Glutamatergic neuron (in vitro differentiated cells): ENCODE results near the gene SHANK3. TPM values are rescaled to one million over a fixed set of nuclear protein-coding genes. Genes with fewer than 3 reads are reported as not detected.

ENCODE experiments used
- DNase-seq: peaks from one replicate; pipeline ENCODE4 v3.0.0; 2022
- H3K27ac Mint-ChIP-seq: one replicate; pipeline ENCODE4 v1.8.0; 2020; ENCODE audit warnings: mild to moderate bottlenecking, mixed read lengths, inconsistent platforms; ENCODE audit not compliant: unreplicated experiment
- H3K27me3 Mint-ChIP-seq: one replicate; pipeline ENCODE4 v1.8.0; 2020; ENCODE audit warnings: mild to moderate bottlenecking, moderate library complexity, mixed read lengths, inconsistent platforms; ENCODE audit not compliant: unreplicated experiment
- H3K36me3 Mint-ChIP-seq: one replicate; pipeline ENCODE4 v1.8.0; 2020; ENCODE audit warnings: mild to moderate bottlenecking, mixed read lengths, inconsistent platforms; ENCODE audit not compliant: unreplicated experiment
- H3K4me1 Mint-ChIP-seq: one replicate; pipeline ENCODE4 v1.8.0; 2020; ENCODE audit warnings: mild to moderate bottlenecking, low read depth, mixed read lengths, inconsistent platforms; ENCODE audit not compliant: unreplicated experiment
- H3K4me3 Mint-ChIP-seq: one replicate; pipeline ENCODE4 v1.8.0; 2020; ENCODE audit warnings: mild to moderate bottlenecking, mixed read lengths, inconsistent platforms; ENCODE audit not compliant: unreplicated experiment
- H3K9me3 Mint-ChIP-seq: one replicate; pipeline ENCODE4 v1.8.0; 2020; ENCODE audit warnings: mild to moderate bottlenecking, moderate library complexity, mixed read lengths, inconsistent platforms; ENCODE audit not compliant: unreplicated experiment
- CTCF ChIP-seq: fragments of 200-600 bp; sonication (generic); IDR thresholded peaks from one replicate; pipeline ENCODE4 v1.5.0; 2021; ENCODE audit not compliant: partially characterized antibody, unreplicated experiment
- total RNA-seq: library from RNA; stranded (reverse); fragmentation: NEBNext Ultra II Directional; extraction: Animal tissue kit (Norgen Biotek cat#: 25700); gene quantifications from one replicate; pipeline ENCODE4 v1.2.1, GENCODE V29; 2021; ENCODE audit not compliant: unreplicated experiment

SHANK3 gene
- total RNA-seq, 1 donor from 2014 or later: 20.4 TPM

- Mint-ChIP-seq H3K36me3 (no peaks in the 10 kb centered on the region), H3K4me3 (no peak overlapping the region), H3K9me3 (peaks cover 13% of the 10 kb centered on the region), H3K27me3 (peaks cover 25% of the 10 kb centered on the region), H3K4me1 (no peaks in the 10 kb centered on the region), H3K27ac (no peak overlapping the region)
- no peak for TF ChIP-seq CTCF
- no peak for DNase-seq
These were observed 6.3 kb downstream of the SHANK3 start for GRCh38 chr22:50678651-50679521.

DNA sequence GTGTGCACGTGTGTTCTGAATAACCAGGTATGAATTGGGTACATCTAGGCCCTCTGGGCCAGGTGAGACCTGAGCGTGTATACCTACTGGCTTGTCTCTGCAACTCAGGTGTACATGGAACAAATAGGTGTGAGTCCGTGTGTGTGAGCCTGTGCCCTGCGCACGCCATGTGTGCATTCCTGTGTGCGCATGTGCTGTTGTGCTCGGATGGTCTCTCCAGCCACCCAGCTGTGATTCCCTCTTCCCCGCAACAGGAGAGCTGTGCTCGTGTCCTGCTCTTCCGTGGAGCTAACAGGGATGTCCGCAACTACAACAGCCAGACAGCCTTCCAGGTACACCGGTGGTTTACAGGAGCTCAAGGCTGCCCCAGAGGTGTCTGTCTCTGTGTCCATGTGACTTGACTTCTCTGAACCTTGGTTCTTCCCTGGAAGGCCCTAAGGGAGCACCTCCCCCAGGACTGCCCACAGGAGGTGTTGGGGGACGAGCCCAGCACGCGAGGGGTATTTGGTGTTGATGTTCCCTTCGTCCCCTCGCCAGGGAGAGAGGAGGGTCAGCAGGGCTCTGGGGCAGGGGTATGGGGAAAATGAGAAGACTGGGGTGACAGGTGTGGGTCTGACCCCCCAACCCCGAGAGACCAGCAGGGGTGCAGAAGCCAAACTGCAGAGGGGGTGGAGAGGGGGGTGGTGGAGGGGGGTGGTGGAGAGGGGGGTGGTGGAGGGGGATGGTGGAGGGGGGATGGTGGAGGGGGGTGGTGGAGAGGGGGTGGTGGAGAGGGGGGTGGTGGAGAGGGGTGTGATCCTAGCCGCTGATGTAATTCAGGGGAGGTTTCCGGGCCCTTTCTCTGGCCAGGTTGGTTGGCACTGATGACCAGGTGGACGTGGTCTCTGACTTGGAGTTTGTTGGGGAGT lies 10.7 kb downstream of the SHANK3 start:
- no peak for TF ChIP-seq CTCF
- Mint-ChIP-seq H3K4me3 (no peak overlapping the region), H3K27me3 (peaks cover 12% of the 10 kb centered on the region), H3K4me1 (peaks cover 2% of the 10 kb centered on the region), H3K27ac (peak overlapping the region; percentile 7), H3K36me3 (no peaks in the 10 kb centered on the region), H3K9me3 (peaks cover 13% of the 10 kb centered on the region)
- DNase-seq: peak; percentile 43

DNA sequence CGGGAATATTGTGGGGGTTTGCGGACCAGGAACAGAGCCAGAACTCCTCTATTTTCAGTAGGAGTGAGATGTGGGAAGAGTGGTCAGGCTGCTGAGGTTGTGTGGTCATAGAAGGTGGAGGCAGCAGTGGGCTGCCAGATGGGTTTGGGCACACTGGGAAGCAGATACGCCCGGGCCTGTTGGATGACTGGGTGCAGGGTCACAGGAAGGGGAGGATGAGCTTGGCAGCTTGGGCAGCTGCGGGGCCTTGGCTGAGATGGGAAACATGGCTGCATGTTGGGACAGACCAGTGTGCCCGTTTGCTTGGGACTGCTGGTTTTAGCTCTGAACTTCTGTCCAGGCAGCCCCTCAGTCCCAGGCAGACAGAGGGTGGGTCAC lies 11.4 kb downstream of the SHANK3 start:
- H3K36me3 Mint-ChIP-seq: no peaks in the 10 kb centered on the region
- TF ChIP-seq CTCF: no peak

DNA sequence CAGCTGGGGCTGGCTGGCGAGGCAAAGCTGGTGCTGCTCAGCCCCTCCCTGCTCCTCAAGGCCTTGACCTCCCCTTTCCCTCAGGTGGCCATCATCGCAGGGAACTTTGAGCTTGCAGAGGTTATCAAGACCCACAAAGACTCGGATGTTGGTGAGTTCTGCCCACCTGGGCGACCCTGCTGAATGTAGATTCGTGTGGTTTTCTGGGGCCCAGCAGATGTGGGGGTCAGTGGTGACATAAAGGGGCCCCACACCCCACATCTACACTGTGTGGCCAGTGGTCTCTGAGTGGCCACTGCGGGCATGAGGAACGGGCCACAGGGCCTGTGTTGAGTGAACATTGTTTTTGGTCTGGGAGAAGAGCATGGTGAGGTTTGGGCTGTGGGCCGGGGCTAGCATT lies 11.9 kb downstream of the SHANK3 start:
- Mint-ChIP-seq H3K4me3 (no peak overlapping the region), H3K9me3 (peaks cover 13% of the 10 kb centered on the region), H3K27ac (no peak overlapping the region), H3K36me3 (no peaks in the 10 kb centered on the region), H3K27me3 (peaks cover 10% of the 10 kb centered on the region), H3K4me1 (peaks cover 2% of the 10 kb centered on the region)
- TF ChIP-seq CTCF: no peak
- DNase-seq: no peak

More for the DNA sequence above, 11.4 kb downstream of the SHANK3 start:
- H3K4me3 Mint-ChIP-seq: no peak overlapping the region
- H3K27me3 Mint-ChIP-seq: peaks cover 12% of the 10 kb centered on the region
- DNase-seq: peak; percentile 13
- peaks cover 13% of the 10 kb centered on the region for H3K9me3 Mint-ChIP-seq
- H3K27ac Mint-ChIP-seq: peak overlapping the region; percentile 7
- peaks cover 2% of the 10 kb centered on the region for H3K4me1 Mint-ChIP-seq
